Measurements from ENCODE around the gene CLUH. TPM values are rescaled to one million over a fixed set of nuclear protein-coding genes. Genes with fewer than 3 reads are reported as not detected.

The CLUH gene
- polyA plus RNA-seq, 2 of the 4 experiments (the other 2 are of a cell fraction) = 23.6 to 93.1 TPM

DNA sequence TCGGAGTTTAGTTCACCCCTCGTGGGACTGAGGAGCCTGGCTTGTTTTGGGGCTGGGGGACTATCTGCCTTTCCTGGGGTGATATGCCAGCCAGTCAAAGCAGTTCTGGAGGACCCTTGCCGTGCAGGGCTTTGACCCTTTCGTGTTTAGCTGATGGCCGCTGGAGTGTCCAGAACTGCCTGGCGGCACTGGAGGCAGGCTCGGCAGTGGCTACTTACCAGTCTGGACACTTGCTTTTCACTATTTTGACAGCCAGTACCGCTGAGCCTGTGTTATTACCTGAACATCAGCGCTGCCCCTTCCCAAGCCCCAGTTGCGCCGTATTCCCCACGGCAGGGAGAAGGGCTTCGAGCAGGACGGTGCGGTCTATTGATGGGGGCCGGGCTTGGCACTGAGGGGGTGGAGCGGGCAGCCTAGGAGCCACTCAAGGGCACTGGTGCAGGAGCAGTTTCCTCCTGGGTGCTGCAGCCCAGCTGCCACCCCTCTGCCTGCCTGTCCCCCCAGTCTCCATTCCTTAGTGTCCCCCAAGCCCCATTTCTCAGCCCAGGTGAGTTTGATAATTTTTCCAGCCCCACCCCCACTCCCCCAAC lies 19.3 kb upstream of the CLUH start:
- H3K4me1 ChIP-seq = no peaks in the 10 kb centered on the region
- TF ChIP-seq CBX8 (IDR thresholded peaks at IDR 0.05) (no peak), RCOR1 (IDR thresholded peaks at IDR 0.05; ENCODE audit: low read depth, low read length) (no peak), NFE2L2 (conservative IDR thresholded peaks at IDR 0.05; ENCODE audit: low read length) (no peak), CBX2 (IDR thresholded peaks at IDR 0.05; ENCODE audit: borderline replicate concordance, low read depth) (no peak), KDM1A (IDR thresholded peaks at IDR 0.05; ENCODE audit: low read depth) (no peak), FOSB (CRISPR knock-in tag; IDR thresholded peaks at IDR 0.05) (no peak), EP300 (IDR thresholded peaks at IDR 0.05) (no peak)
- TF ChIP-seq, protein P1, sequence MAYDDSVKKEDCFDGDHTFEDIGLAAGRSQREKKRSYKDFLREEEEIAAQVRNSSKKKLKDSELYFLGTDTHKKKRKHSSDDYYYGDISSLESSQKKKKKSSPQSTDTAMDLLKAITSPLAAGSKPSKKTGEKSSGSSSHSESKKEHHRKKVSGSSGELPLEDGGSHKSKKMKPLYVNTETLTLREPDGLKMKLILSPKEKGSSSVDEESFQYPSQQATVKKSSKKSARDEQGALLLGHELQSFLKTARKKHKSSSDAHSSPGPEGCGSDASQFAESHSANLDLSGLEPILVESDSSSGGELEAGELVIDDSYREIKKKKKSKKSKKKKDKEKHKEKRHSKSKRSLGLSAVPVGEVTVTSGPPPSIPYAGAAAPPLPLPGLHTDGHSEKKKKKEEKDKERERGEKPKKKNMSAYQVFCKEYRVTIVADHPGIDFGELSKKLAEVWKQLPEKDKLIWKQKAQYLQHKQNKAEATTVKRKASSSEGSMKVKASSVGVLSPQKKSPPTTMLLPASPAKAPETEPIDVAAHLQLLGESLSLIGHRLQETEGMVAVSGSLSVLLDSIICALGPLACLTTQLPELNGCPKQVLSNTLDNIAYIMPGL (CRISPR knock-in tag; IDR thresholded peaks at IDR 0.05; ENCODE audit: borderline replicate concordance) = no peak
- WGBS (ENCODE audit: missing lambda C conversion rate) = 47% methylated on average over 16 of the region's 17 CpGs
- H3K9me3 ChIP-seq = no peaks in the 10 kb centered on the region
- H3K27ac ChIP-seq = no peak overlapping the region
- CTCF ChIA-PET = interaction anchor here (0.6 kb wide), 1 partner anchor 56 kb away, joined by 5 read pairs; no protein-coding TSS in a partner anchor
- DNase-seq (ENCODE audit: low read depth in 1 of 2, low spot score in 1 of 2) (no peak), FAIRE-seq (no peak), ATAC-seq (peak; percentile 45 to 63; a peak in 5 of 6 replicates)
- no peak overlapping the region for H3K4me3 ChIP-seq
- no peak overlapping the region; the same call in 2 of the 3 replicates for H3K4me2 ChIP-seq
- POLR2A ChIA-PET = no interaction called here

DNA sequence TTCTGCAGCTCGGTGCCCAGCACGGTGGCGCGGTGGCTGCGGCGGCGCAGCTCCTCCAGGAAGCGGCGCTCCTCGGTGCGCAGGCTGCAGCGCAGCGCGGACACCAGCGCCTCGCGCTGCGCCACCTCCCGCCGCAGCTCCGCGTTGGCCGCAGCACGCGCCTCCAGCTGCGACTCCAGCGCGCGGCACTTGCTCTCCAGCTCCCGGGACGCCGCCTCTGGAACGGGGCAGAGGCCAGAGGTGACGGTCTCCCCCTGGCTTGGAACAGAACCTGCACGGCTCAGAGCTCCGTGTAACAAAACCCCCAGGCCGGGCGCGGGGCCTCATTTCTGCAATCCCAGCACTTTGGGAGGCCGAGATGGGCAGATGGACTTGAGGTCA lies 13.2 kb upstream of the CLUH start:
- Histone ChIP-seq H3K9me3 (0 out of 3 replicates have a peak, but pooled peaks cover under 1% of the 10 kb centered on the region), H3K27ac (peak overlapping the region in 1 of 2 experiments; percentile 67; a peak in 4 of 6 replicates), H3K4me1 (no peaks in the 10 kb centered on the region), H3K4me3 (peak overlapping the region; percentile 29; the same call in 2 of the 3 replicates), H3K4me2 (peak overlapping the region; percentile 78)
- CTCF ChIA-PET = interaction anchor here (0.6 to 2.5 kb wide), 15 partner anchors 9 to 64 kb away, joined by 3 to 13 read pairs (median 4); no protein-coding TSS in a partner anchor
- 8% methylated on average over 18 of the region's 40 CpGs for WGBS (ENCODE audit: missing lambda C conversion rate)
- POLR2A ChIA-PET = no interaction called here
- ATAC-seq = peak; percentile 82 to 91
- FAIRE-seq = no peak
- DNase-seq (ENCODE audit: low read depth in 1 of 2, low spot score in 1 of 2) = peak; percentile 77 to 85
- TF ChIP-seq GATA3 (IDR thresholded peaks at IDR 0.05; ENCODE audit: borderline replicate concordance) = no peak
- TF ChIP-seq, protein P2, sequence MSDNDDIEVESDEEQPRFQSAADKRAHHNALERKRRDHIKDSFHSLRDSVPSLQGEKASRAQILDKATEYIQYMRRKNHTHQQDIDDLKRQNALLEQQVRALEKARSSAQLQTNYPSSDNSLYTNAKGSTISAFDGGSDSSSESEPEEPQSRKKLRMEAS (IDR thresholded peaks at IDR 0.05) = peak; percentile 95
- no peak for TF ChIP-seq POLR2AphosphoS2 (conservative IDR thresholded peaks at IDR 0.05; ENCODE audit: low read length)
- no peak for TF ChIP-seq HEYL (CRISPR knock-in tag; IDR thresholded peaks at IDR 0.05)
- TF ChIP-seq SMC3 (IDR thresholded peaks at IDR 0.05) = peak; percentile 50
- TF ChIP-seq, protein P3, sequence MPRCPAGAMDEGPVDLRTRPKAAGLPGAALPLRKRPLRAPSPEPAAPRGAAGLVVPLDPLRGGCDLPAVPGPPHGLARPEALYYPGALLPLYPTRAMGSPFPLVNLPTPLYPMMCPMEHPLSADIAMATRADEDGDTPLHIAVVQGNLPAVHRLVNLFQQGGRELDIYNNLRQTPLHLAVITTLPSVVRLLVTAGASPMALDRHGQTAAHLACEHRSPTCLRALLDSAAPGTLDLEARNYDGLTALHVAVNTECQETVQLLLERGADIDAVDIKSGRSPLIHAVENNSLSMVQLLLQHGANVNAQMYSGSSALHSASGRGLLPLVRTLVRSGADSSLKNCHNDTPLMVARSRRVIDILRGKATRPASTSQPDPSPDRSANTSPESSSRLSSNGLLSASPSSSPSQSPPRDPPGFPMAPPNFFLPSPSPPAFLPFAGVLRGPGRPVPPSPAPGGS (IDR thresholded peaks at IDR 0.05) = no peak
- TF ChIP-seq, protein P4, sequence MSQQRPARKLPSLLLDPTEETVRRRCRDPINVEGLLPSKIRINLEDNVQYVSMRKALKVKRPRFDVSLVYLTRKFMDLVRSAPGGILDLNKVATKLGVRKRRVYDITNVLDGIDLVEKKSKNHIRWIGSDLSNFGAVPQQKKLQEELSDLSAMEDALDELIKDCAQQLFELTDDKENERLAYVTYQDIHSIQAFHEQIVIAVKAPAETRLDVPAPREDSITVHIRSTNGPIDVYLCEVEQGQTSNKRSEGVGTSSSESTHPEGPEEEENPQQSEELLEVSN (IDR thresholded peaks at IDR 0.05; ENCODE audit: borderline replicate concordance, low read depth) = peak; percentile 94
- TF ChIP-seq, protein P5, sequence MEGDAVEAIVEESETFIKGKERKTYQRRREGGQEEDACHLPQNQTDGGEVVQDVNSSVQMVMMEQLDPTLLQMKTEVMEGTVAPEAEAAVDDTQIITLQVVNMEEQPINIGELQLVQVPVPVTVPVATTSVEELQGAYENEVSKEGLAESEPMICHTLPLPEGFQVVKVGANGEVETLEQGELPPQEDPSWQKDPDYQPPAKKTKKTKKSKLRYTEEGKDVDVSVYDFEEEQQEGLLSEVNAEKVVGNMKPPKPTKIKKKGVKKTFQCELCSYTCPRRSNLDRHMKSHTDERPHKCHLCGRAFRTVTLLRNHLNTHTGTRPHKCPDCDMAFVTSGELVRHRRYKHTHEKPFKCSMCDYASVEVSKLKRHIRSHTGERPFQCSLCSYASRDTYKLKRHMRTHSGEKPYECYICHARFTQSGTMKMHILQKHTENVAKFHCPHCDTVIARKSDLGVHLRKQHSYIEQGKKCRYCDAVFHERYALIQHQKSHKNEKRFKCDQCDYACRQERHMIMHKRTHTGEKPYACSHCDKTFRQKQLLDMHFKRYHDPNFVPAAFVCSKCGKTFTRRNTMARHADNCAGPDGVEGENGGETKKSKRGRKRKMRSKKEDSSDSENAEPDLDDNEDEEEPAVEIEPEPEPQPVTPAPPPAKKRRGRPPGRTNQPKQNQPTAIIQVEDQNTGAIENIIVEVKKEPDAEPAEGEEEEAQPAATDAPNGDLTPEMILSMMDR (IDR thresholded peaks at IDR 0.05) = peak; percentile 36
- TF ChIP-seq NPAS2 (CRISPR knock-in tag; IDR thresholded peaks at IDR 0.05; ENCODE audit: borderline replicate concordance) = no peak
- no peak for TF ChIP-seq KDM5A (IDR thresholded peaks at IDR 0.05)
- TF ChIP-seq HDAC2 (IDR thresholded peaks at IDR 0.05) = no peak
- no peak for TF ChIP-seq EHMT2 (IDR thresholded peaks at IDR 0.05; ENCODE audit: low read depth)
- no peak for TF ChIP-seq ZNF302 (CRISPR knock-in tag; IDR thresholded peaks at IDR 0.05)
- no peak for TF ChIP-seq RARB (CRISPR knock-in tag; IDR thresholded peaks at IDR 0.05)
- TF ChIP-seq, protein P6, sequence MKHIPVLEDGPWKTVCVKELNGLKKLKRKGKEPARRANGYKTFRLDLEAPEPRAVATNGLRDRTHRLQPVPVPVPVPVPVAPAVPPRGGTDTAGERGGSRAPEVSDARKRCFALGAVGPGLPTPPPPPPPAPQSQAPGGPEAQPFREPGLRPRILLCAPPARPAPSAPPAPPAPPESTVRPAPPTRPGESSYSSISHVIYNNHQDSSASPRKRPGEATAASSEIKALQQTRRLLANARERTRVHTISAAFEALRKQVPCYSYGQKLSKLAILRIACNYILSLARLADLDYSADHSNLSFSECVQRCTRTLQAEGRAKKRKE (CRISPR knock-in tag; IDR thresholded peaks at IDR 0.05; ENCODE audit: low read depth) = no peak
- TF ChIP-seq NFE2L2 (conservative IDR thresholded peaks at IDR 0.05; ENCODE audit: low read length) = no peak
- TF ChIP-seq ZFP36 (IDR thresholded peaks at IDR 0.05; ENCODE audit: borderline replicate concordance, partially characterized antibody) = no peak
- TF ChIP-seq, protein P7, sequence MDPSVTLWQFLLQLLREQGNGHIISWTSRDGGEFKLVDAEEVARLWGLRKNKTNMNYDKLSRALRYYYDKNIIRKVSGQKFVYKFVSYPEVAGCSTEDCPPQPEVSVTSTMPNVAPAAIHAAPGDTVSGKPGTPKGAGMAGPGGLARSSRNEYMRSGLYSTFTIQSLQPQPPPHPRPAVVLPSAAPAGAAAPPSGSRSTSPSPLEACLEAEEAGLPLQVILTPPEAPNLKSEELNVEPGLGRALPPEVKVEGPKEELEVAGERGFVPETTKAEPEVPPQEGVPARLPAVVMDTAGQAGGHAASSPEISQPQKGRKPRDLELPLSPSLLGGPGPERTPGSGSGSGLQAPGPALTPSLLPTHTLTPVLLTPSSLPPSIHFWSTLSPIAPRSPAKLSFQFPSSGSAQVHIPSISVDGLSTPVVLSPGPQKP (IDR thresholded peaks at IDR 0.05; ENCODE audit: low read depth, low read length) = no peak

Measured in A549 (cell line).